Smooth muscle cell (in vitro differentiated cells): ENCODE results near the gene ADAR. TPM values are rescaled to one million over a fixed set of nuclear protein-coding genes. Genes with fewer than 3 reads are reported as not detected.

Experiments used
- DNase-seq: peaks from one replicate; lab custom pipeline; 2025; ENCODE audit not compliant: unreplicated experiment; lab: John Stamatoyannopoulos, UW
- H2AFZ ChIP-seq: fragments of 200-600 bp; sonication (generic); 2 replicates; pipeline ENCODE4 v1.6.0; 2016; ENCODE audit warnings: antibody characterized with exemption, low read depth, mild to moderate bottlenecking
- H3F3A ChIP-seq: fragments of 200-600 bp; sonication (generic); 2 replicates; pipeline ENCODE4 v1.6.0; 2017; ENCODE audit warnings: antibody characterized with exemption, low read depth
- H3K27ac ChIP-seq: fragments of 200-600 bp; sonication (generic); 2 replicates; pipeline ENCODE4 v1.5.1; 2016; ENCODE audit warnings: low read depth, mild to moderate bottlenecking
- H3K27me3 ChIP-seq: fragments of 200-600 bp; sonication (generic); 2 replicates; pipeline ENCODE4 v1.6.1; 2016; ENCODE audit warnings: low read depth, mild to moderate bottlenecking
- H3K36me3 ChIP-seq: fragments of 200-600 bp; sonication (generic); 2 replicates; pipeline ENCODE4 v1.5.1; 2016; ENCODE audit warnings: low read depth
- H3K4me1 ChIP-seq: fragments of 200-600 bp; sonication (generic); 2 replicates; pipeline ENCODE4 v1.5.1; 2016; ENCODE audit warnings: low read depth
- H3K4me2 ChIP-seq: fragments of 200-600 bp; sonication (generic); 2 replicates; pipeline ENCODE4 v1.6.0; 2016; ENCODE audit warnings: mild to moderate bottlenecking
- H3K4me3 ChIP-seq: fragments of 200-600 bp; sonication (generic); 2 replicates; pipeline ENCODE4 v1.5.1; 2016; ENCODE audit warnings: mild to moderate bottlenecking
- H3K79me2 ChIP-seq: fragments of 200-600 bp; sonication (generic); 2 replicates; pipeline ENCODE4 v1.6.0; 2016; ENCODE audit warnings: low read depth, mild to moderate bottlenecking
- H3K9ac ChIP-seq: fragments of 200-600 bp; sonication (generic); 2 replicates; pipeline ENCODE4 v1.6.0; 2016; ENCODE audit warnings: low read depth
- H3K9me3 ChIP-seq: fragments of 200-600 bp; sonication (generic); replicated peaks from 2 replicates; pipeline ENCODE4 v1.5.1; 2016; ENCODE audit warnings: low read depth
- H4K20me1 ChIP-seq: fragments of 200-600 bp; sonication (generic); 2 replicates; pipeline ENCODE4 v1.6.0; 2016; ENCODE audit warnings: low read depth
- WGBS: methylation state at CpG from one replicate; pipeline ENCODE4 v1.1.7; 2016; ENCODE audit warnings: low lambda C conversion rate; 5-methylcytosine and 5-hydroxymethylcytosine counted together
- polyA plus RNA-seq: library from polyadenylated mRNA; unstranded; fragments of >200 nt; fragmentation: Nextera tagmentation; extraction: Ambion mirVana; gene quantifications from 2 replicates; pipeline ENCODE4 v1.2.1, GENCODE V29; 2016
- total RNA-seq: library from RNA; depleted of rRNA; stranded (reverse); fragments of >200 nt; gene quantifications from 2 replicates; pipeline ENCODE4 v1.2.3, GENCODE V29; 2014
- TF ChIP-seq, protein P1 (sequence below): fragments of 200-600 bp; sonication (generic); IDR thresholded peaks from 2 replicates; pipeline ENCODE4 v1.5.1; 2017; ENCODE audit warnings: borderline replicate concordance, mild to moderate bottlenecking, antibody characterized with exemption; ENCODE audit not compliant: insufficient read depth, poor library complexity, severe bottlenecking

Gene ADAR
- total and polyA plus RNA-seq, 2 experiments from 2014 or later: 39.1 to 80.6 TPM

DNA sequence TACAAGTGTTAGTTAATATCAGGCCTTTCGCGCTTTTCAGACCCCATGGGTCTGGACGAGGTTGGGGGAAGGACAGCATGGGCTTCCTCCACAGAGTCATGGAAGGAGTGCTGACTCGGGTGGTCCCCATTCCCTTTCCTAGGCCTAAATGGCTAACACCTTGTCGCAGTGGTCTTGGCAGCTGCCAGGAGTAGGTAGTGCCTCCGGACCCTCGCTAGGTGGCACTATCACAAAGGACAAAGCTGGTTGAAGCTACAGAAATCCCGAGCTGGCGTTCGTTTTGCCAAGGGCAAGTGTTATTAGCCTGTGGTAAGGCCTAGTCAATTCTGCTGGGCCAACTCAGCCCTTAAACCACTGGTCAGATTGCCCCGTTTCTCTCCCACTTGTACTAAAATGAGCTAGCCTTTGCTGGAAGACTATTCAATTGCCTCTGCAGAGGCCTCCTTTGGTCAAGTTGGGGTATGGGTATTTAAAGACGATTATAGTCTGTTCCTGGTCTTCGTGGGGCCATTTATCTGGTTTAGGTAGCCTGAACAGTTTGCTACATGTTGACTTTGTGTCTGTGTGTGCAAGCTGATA is 48.4 kb downstream of the ADAR start:
- Histone ChIP-seq H3K4me1 (peaks cover 3% of the 10 kb centered on the region), H2AFZ (peak overlapping the region; percentile 20), H3K27me3 (no peaks in the 10 kb centered on the region), H4K20me1 (peaks cover 33% of the 10 kb centered on the region), H3K27ac (peak overlapping the region; percentile 74), H3K79me2 (peaks cover 26% of the 10 kb centered on the region), H3K36me3 (no peaks in the 10 kb centered on the region), H3K9ac (no peak overlapping the region), H3K9me3 (no peaks in the 10 kb centered on the region), H3K4me3 (peak overlapping the region; percentile 73), H3F3A (peaks cover 7% of the 10 kb centered on the region), H3K4me2 (peak overlapping the region; percentile 77)
- DNase-seq: peak; percentile 57
- WGBS: 15% methylated on average over 13 of the region's 13 CpGs
- TF ChIP-seq, protein P1, sequence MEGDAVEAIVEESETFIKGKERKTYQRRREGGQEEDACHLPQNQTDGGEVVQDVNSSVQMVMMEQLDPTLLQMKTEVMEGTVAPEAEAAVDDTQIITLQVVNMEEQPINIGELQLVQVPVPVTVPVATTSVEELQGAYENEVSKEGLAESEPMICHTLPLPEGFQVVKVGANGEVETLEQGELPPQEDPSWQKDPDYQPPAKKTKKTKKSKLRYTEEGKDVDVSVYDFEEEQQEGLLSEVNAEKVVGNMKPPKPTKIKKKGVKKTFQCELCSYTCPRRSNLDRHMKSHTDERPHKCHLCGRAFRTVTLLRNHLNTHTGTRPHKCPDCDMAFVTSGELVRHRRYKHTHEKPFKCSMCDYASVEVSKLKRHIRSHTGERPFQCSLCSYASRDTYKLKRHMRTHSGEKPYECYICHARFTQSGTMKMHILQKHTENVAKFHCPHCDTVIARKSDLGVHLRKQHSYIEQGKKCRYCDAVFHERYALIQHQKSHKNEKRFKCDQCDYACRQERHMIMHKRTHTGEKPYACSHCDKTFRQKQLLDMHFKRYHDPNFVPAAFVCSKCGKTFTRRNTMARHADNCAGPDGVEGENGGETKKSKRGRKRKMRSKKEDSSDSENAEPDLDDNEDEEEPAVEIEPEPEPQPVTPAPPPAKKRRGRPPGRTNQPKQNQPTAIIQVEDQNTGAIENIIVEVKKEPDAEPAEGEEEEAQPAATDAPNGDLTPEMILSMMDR: peak; percentile 91

DNA sequence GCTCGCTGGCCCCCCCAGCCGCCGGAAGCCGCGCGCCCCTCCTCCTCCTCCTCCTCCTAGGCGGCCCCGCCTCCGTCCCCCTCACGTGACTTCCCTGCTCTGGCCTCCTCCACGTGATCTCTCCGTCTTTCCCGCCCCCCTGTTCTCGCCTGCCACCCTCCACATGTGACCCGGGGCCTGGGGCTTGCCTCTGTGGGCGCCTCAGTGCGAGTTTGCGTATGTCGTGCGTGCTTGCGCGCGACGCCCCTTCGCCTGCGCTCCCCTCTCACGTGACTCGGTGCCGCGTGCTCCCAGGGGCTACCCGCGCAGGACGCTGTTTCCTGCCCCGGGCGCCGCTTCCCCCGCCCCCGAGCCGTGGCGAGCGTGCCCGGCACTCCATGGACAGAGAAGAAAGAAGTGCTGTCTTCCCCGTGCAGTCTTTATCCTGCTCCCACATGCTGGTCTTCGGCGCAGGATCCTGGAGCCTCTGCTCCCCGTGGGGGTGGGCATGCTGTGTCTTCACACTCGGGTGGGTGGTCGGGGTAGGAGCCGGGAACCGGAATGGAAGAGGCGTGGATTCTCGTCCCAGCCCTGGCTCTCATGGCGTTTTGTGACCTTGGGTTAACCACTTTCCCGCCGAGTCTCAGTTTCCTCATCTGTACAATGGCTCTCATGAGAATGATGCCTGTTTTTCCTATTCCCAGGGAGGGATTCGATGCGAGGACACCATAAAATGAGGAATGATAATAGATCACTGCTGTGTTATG is 49.1 kb downstream of the ADAR start:
- Histone ChIP-seq H3K4me3 (peak overlapping the region; percentile 73), H3K79me2 (peaks cover 26% of the 10 kb centered on the region), H3K4me2 (peak overlapping the region; percentile 77), H2AFZ (peak overlapping the region; percentile 20), H3K36me3 (no peaks in the 10 kb centered on the region), H3K27ac (peak overlapping the region; percentile 74), H3K27me3 (no peaks in the 10 kb centered on the region), H3K4me1 (peaks cover 3% of the 10 kb centered on the region), H3K9ac (peak overlapping the region; percentile 4), H3F3A (peaks cover 7% of the 10 kb centered on the region), H4K20me1 (peaks cover 33% of the 10 kb centered on the region), H3K9me3 (no peaks in the 10 kb centered on the region)
- peak; percentile 96 for DNase-seq
- TF ChIP-seq, protein P1: no peak
- 5% methylated on average over 42 of the region's 57 CpGs for WGBS

- H3K79me2 ChIP-seq: peaks cover 26% of the 10 kb centered on the region
- H3K4me2 ChIP-seq: peak within 1 kb of the TSS; percentile 93
- H3K36me3 ChIP-seq: peaks cover 3% of the 10 kb centered on the region
- 3% methylated on average over 15 of the region's 69 CpGs for WGBS
- peaks cover 36% of the 10 kb centered on the region for H4K20me1 ChIP-seq
- peak within 1 kb of the TSS; percentile 52 for H3K9ac ChIP-seq
- peak within 1 kb of the TSS; percentile 74 for H3K27ac ChIP-seq
- peak within 1 kb of the TSS; percentile 73 for H3K4me3 ChIP-seq
- TF ChIP-seq, protein P1: no peak
- H3K9me3 ChIP-seq: no peaks in the 10 kb centered on the region
- H3K4me1 ChIP-seq: peaks cover 3% of the 10 kb centered on the region
- peaks cover 7% of the 10 kb centered on the region for H3F3A ChIP-seq
- DNase-seq: peak; percentile 38
- no peaks in the 10 kb centered on the region for H3K27me3 ChIP-seq
- H2AFZ ChIP-seq: peak within 1 kb of the TSS; percentile 20
Measured at GRCh38 chr1:154557939-154558719, 49.9 kb downstream of the ADAR start, which contains the start of gene UBE2Q1. TSS of gene UBE2Q1 (minus strand) at chr1:154558662. CDS start at chr1:154558553, 109 bp downstream.
